NCI-H345 (cell line): ENCODE measurements around the gene PLEKHH1.

Source experiments
- DNase-seq: peaks from one replicate; lab custom pipeline; 2025; lab: John Stamatoyannopoulos, UW

PLEKHH1 gene

GRCh38 chr14:67630186-67630585 lies 97.1 kb downstream of the PLEKHH1 start:
- DNase-seq: no peak

- DNase-seq: no peak
These were observed 97.8 kb downstream of the PLEKHH1 start for GRCh38 chr14:67630938-67631337.

- no peak for DNase-seq
These were observed 100.5 kb downstream of the PLEKHH1 start for GRCh38 chr14:67633451-67634147.

GRCh38 chr14:67636361-67636919 lies 103.3 kb downstream of the PLEKHH1 start:
- peak; percentile 18 for DNase-seq

- DNase-seq: no peak
These were observed 105.6 kb downstream of the PLEKHH1 start for GRCh38 chr14:67638642-67639041.
